22Rv1 (cell line): ENCODE data around the gene TNPO3.

ENCODE experiments used
- H3K27ac ChIP-seq: fragments of 450-650 bp; 2 replicates; pipeline ENCODE4 v1.5.1; 2017
- CTCF ChIP-seq: fragments of 450-650 bp; IDR thresholded peaks from 2 replicates; pipeline ENCODE4 v1.5.1; 2017; ENCODE audit warnings: mild to moderate bottlenecking
- ZFX ChIP-seq: fragments of 450-650 bp; IDR thresholded peaks from 2 replicates; pipeline ENCODE4 v1.6.1; 2017; ENCODE audit warnings: antibody characterized with exemption, borderline replicate concordance

The TNPO3 gene

DNA sequence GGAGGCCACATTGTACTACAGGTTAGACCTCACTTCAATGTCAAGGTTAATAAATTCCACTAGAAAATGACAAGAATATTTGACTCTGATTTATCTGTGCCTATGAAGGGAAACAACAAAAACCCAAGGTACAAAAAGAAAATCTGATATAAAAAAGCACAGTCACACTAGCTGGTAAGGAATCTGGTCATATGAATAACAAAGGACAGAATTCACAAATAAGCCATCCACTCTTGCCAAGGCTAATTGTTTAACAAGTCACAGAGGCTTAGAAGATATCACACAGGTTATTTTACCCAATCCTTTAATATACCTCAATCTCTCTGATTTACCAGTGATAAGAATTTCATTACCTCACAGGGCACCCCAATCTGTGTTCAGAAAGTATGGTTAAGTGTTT lies 69.3 kb downstream of the TNPO3 start:
- H3K27ac ChIP-seq: no peak overlapping the region
- TF ChIP-seq CTCF (no peak), ZFX (no peak)

- H3K27ac ChIP-seq: no peak overlapping the region
- TF ChIP-seq CTCF (no peak), ZFX (no peak)
Measured at GRCh38 chr7:128982105-128982504, 72.8 kb downstream of the TNPO3 start.

GRCh38 chr7:128974241-128974934 lies 80.5 kb downstream of the TNPO3 start:
- no peak for TF ChIP-seq ZFX
- TF ChIP-seq CTCF: no peak

DNA sequence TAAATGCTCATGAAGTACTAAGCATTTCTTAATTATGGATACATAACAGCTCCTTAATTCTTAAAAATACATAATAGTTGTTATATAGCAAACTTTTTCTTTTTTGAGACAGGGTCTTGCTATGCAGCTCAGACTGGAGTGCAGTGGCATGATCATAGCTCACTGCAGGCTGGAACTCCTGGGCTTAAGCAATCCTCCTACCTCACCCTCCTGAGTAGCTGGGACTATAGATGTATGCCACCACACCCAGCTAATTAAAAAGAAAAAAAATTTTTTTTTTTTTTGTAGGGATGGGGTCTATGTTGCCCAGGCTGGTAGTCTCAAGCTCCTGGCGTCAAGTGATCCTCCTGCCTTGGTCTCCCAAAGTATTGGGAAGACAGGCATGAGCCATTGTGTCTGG lies 86.3 kb downstream of the TNPO3 start:
- no peak for TF ChIP-seq CTCF
- TF ChIP-seq ZFX: no peak

More at GRCh38 chr7:128974241-128974934, 80.5 kb downstream of the TNPO3 start:
- no peak overlapping the region for H3K27ac ChIP-seq

GRCh38 chr7:128963327-128963757 lies 91.6 kb downstream of the TNPO3 start:
- TF ChIP-seq ZFX (no peak), CTCF (no peak)
- no peak overlapping the region for H3K27ac ChIP-seq

More for the DNA sequence above, 86.3 kb downstream of the TNPO3 start:
- no peak overlapping the region for H3K27ac ChIP-seq

DNA sequence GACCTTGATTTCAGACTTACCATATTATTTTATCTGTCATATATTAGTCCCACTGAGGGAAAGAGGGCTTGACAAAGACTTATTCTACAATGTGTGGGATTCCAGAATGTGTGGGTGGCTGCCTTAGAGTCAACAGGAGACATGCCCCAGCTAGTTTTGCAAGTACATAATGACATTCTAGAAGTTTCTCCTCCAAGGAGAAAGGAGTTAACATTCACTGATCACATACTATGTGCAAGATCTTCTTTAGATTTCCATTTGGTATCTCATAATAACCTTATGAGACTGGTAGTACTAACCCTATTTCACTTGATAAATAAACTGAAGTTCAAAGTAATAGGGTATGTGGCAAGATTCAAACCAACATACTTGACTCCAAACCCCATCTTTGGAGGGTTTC lies 92.0 kb downstream of the TNPO3 start:
- H3K27ac ChIP-seq: no peak overlapping the region

More for the DNA sequence above, 92.0 kb downstream of the TNPO3 start:
- TF ChIP-seq ZFX: no peak
- TF ChIP-seq CTCF: no peak
